Bronchial epithelial cell (primary cell): ENCODE data around the gene CAMTA1. TPM values are rescaled to one million over a fixed set of nuclear protein-coding genes. Genes with fewer than 3 reads are reported as not detected.

Experiments
- DNase-seq: peaks from one replicate; pipeline ENCODE4 v3.0.0-alpha.2; 2010; ENCODE audit warnings: low read depth
- FAIRE-seq: peaks from 2 replicates; lab custom pipeline; 2011; peaks lifted over from hg19 to GRCh38; lab: Jason Lieb, UNC
- H3K27me3 ChIP-seq: 2 replicates; pipeline ENCODE4 v1.5.1; 2011; ENCODE audit warnings: low read length; ENCODE audit not compliant: control insufficient read depth, insufficient read depth
- H3K36me3 ChIP-seq: 2 replicates; pipeline ENCODE4 v1.5.1; 2011; ENCODE audit warnings: low read length; ENCODE audit not compliant: control insufficient read depth, insufficient read depth
- H3K4me3 ChIP-seq: 2 replicates; pipeline ENCODE4 v1.5.1; 2011; ENCODE audit warnings: mild to moderate bottlenecking, low read depth, low read length, control low read depth
- total RNA-seq: library from RNA; depleted of rRNA; stranded (reverse); fragments of >200 nt; gene quantifications from 2 replicates; pipeline ENCODE4 v1.2.1, GENCODE V29; 2014
- TF ChIP-seq, protein P1 (sequence below): IDR thresholded peaks from 2 replicates; pipeline ENCODE4 v1.5.1; 2011; ENCODE audit warnings: mild to moderate bottlenecking, moderate library complexity, low read length, control low read depth, inconsistent platforms; ENCODE audit not compliant: insufficient read depth, severe bottlenecking

Gene CAMTA1
- total RNA-seq, 1 donor from 2014 or later, result 68.2 TPM

DNA sequence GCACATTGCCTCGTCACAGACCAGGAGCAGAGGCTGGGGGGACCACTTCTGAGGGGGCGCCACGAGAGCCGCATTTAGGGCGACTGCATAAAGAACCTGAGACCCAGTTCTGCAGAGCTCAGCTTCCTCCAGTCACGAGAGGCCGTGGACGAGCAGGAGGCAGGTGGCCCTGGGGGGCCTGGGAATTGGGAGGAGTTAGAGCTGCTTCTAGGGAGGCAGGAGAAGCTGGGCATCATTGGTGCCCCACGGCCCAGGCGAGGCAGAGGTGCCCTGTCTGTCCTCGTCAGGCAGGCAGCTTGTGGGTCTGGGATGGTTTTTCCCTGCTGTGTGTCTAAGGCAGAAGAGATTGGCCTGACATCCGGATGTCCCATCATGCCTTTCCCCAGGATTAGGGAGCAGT lies 389.3 kb downstream of the CAMTA1 start:
- Histone ChIP-seq H3K36me3 (no peaks in the 10 kb centered on the region), H3K27me3 (peaks cover 3% of the 10 kb centered on the region), H3K4me3 (no peak overlapping the region)
- FAIRE-seq (no peak), DNase-seq (no peak)
- TF ChIP-seq, protein P1, sequence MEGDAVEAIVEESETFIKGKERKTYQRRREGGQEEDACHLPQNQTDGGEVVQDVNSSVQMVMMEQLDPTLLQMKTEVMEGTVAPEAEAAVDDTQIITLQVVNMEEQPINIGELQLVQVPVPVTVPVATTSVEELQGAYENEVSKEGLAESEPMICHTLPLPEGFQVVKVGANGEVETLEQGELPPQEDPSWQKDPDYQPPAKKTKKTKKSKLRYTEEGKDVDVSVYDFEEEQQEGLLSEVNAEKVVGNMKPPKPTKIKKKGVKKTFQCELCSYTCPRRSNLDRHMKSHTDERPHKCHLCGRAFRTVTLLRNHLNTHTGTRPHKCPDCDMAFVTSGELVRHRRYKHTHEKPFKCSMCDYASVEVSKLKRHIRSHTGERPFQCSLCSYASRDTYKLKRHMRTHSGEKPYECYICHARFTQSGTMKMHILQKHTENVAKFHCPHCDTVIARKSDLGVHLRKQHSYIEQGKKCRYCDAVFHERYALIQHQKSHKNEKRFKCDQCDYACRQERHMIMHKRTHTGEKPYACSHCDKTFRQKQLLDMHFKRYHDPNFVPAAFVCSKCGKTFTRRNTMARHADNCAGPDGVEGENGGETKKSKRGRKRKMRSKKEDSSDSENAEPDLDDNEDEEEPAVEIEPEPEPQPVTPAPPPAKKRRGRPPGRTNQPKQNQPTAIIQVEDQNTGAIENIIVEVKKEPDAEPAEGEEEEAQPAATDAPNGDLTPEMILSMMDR, result no peak

DNA sequence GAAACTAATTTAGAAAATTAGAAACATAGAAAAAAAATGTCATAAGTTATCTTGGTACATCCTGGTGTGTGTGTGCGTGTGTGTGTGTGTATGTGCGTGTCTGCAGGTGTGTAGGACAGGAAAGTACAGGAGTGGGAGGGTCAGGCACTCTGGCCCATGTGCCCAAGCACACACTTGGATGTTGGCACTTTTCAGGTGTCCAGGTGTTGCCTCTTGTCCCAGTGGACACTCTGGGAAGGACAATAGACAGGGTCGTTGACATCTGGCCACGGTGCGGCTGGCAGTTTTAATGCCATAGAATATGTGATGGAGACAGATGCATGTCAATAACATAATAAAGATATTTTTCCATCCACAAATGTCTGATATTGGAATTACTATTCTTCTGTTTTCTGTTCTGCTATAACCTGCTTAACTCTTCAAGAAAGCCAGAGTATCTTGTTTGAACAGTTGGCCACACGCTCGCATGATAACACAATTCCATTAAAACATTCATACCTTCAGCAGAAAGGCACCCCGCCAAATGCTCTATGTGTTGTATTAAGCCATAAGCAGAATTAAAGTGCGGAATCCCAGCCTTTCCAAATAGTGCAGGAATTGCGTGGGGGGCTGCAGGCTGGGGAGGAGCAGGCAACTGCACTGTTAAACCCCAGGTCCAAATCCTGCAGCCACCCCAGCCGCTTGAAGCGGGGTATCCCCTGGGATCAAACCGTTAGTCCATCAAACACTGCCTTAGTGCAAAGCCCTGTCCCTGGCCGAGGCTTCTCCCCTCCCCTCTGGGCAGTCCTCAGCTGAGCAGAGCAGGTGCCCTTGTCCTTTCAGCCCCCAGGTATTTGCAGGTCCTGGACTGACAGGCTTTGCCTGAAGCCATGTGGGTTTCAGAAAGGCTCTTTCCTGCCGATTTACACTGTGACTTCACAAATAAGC lies 390.0 kb downstream of the CAMTA1 start:
- H3K4me3 ChIP-seq, result no peak overlapping the region
- TF ChIP-seq, protein P1, result no peak
- peaks cover 3% of the 10 kb centered on the region for H3K27me3 ChIP-seq
- FAIRE-seq, result no peak
- DNase-seq, result no peak
- H3K36me3 ChIP-seq, result no peaks in the 10 kb centered on the region

DNA sequence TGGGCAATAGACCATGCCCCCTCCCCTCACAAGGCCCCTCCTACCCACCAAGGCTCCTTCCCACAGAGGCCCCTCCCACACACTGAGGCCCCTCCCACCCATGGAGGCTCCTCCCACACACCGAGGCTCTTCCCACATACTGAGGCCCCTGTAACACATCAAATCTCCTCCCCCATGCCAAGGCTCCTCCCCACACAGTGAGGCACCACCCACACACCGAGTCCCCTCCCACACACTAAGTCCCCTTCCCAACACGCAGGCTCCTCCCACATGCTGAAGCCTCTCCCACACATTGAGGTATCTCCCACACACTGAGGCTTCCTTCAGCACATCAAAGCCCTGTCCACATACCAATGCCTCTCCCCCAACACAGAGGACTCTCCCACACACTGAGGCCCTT lies 391.8 kb downstream of the CAMTA1 start:
- peaks cover 1% of the 10 kb centered on the region for H3K27me3 ChIP-seq

DNA sequence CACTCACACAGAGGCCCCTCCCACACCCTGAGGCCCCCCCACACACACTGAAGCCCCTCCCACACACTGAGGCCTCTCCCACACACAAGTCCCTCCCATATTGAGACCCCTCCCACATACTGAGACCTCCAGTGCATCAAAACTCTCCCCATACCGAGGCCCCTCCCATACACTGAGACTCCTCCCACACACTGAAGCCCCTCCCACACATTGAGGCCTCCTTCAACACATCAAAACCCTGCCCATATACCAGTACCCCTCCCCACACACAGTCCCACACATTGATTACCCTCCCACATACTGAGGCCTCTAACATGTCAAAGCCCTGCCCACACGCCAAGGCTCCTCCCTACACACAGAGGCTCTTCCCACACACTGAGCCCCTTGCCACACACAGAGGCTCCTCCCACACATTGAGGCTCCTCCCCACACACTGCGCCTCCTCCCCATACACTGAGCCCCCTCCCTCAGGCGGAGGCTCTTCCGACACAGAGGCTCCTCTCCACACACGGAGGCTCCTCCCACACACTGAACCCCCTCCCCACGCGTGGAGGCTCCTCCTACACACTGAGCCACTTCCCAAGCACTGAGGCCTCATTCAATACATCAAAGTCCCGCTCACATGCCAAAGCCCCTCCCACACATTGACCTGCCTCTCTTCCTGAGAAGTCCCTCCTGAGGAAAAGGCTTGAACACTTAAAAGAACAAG lies 392.3 kb downstream of the CAMTA1 start:
- Histone ChIP-seq H3K36me3 (no peaks in the 10 kb centered on the region), H3K27me3 (peaks cover 1% of the 10 kb centered on the region), H3K4me3 (no peak overlapping the region)
- FAIRE-seq (no peak), DNase-seq (no peak)
- TF ChIP-seq, protein P1, result no peak

More for the DNA sequence above, 391.8 kb downstream of the CAMTA1 start:
- Histone ChIP-seq H3K36me3 (no peaks in the 10 kb centered on the region), H3K4me3 (no peak overlapping the region)
- DNase-seq (no peak), FAIRE-seq (peak; percentile 36)
- TF ChIP-seq, protein P1, result no peak

DNA sequence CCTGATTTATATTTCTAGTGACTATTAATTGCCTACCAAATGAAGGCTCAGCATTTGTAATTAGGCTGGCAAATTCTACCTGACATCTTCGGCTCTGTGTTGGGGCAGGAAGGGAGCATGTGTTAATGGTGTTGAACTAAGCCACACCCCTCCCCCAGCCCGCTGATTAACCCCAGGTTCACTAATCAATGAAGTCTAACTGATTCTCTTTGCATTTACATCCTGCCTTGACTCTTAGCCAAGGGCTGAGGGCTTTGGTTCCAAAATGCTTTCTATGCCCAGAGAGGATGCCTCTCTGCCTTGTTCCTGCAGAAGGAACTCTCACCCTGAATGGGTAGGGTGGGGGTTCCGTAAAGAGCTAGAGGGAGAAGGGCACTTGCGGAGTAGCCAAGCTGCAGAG lies 393.1 kb downstream of the CAMTA1 start:
- TF ChIP-seq, protein P1, result no peak
- Histone ChIP-seq H3K27me3 (peaks cover 1% of the 10 kb centered on the region), H3K4me3 (no peak overlapping the region), H3K36me3 (no peaks in the 10 kb centered on the region)
- FAIRE-seq (no peak), DNase-seq (no peak)
